ENCODE data around the gene CACNG8. TPM values are rescaled to one million over a fixed set of nuclear protein-coding genes. Genes with fewer than 3 reads are reported as not detected.

CACNG8 gene
- total RNA-seq, 1 experiment from 2014 or later = 17.7 TPM

GRCh38 chr19:53927739-53928138 is 35.0 kb upstream of the CACNG8 start:
- Histone ChIP-seq H3K27ac (ENCODE audit: low read length) (no peak overlapping the region), H3K4me1 (ENCODE audit: control insufficient read depth, insufficient read depth, low read length) (no peaks in the 10 kb centered on the region), H3K9me3 (ENCODE audit: control insufficient read depth, insufficient read depth, low read depth, low read length) (no peaks in the 10 kb centered on the region), H3K4me3 (ENCODE audit: low read depth in 2 of 2, low read length in 2 of 2) (no peak overlapping the region), H3K36me3 (ENCODE audit: control insufficient read depth, insufficient read depth, low read length) (no peaks in the 10 kb centered on the region), H3K27me3 (ENCODE audit: control insufficient read depth, insufficient read depth, low read length) (no peaks in the 10 kb centered on the region)
- ChIA-PET CTCF (no interaction called here), POLR2A (no interaction called here)
- DNase-seq (ENCODE audit: low read depth, low spot score) (no peak), ATAC-seq (peak; percentile 78)
- TF ChIP-seq SIN3A (IDR thresholded peaks at IDR 0.05; ENCODE audit: borderline replicate concordance, insufficient read depth, low read depth, low read length) = no peak
- TF ChIP-seq REST (IDR thresholded peaks at IDR 0.05; ENCODE audit: insufficient read depth in 1 of 2, low read depth in 2 of 2, low read length in 1 of 2) = peak; percentile 95 to 98
- BruUV-seq (replicated peaks) = no TSS peak
- intact Hi-C loops (cut with micrococcal nuclease; ENCODE audit: unreplicated experiment) = no loop called here
- in situ Hi-C loops (cut with HindIII; ENCODE audit: low pct_unique_long_range_greater_than_20kb, low sequenced_read_pairs) = no loop called here

GRCh38 chr19:53936029-53936428 is 26.7 kb upstream of the CACNG8 start:
- no peak for TF ChIP-seq TCF7L2 (IDR thresholded peaks at IDR 0.05; ENCODE audit: low read depth, low read length)
- TF ChIP-seq SIN3A (IDR thresholded peaks at IDR 0.05; ENCODE audit: borderline replicate concordance, insufficient read depth, low read depth, low read length) = no peak
- no peak for TF ChIP-seq CTCF (IDR thresholded peaks at IDR 0.05)
- TF ChIP-seq POLR2AphosphoS5 (IDR thresholded peaks at IDR 0.05; ENCODE audit: low read depth, low read length) = no peak
- no peak for ATAC-seq
- H3K36me3 ChIP-seq (ENCODE audit: control insufficient read depth, insufficient read depth, low read length) = no peaks in the 10 kb centered on the region
- DNase-seq (ENCODE audit: low read depth, low spot score) = no peak
- H3K9me3 ChIP-seq (ENCODE audit: control insufficient read depth, insufficient read depth, low read depth, low read length) = no peaks in the 10 kb centered on the region
- no peak overlapping the region for H3K4me3 ChIP-seq (ENCODE audit: low read depth in 2 of 2, low read length in 2 of 2)
- no peak overlapping the region for H3K27ac ChIP-seq (ENCODE audit: low read length)
- in situ Hi-C loops (cut with HindIII; ENCODE audit: low pct_unique_long_range_greater_than_20kb, low sequenced_read_pairs) = no loop called here
- no peaks in the 10 kb centered on the region for H3K27me3 ChIP-seq (ENCODE audit: control insufficient read depth, insufficient read depth, low read length)
- ChIA-PET POLR2A (interaction anchor here (0.6 to 0.7 kb wide), 3 partner anchors 11 to 95 kb away, joined by 3 to 4 read pairs (median 4); no protein-coding TSS in a partner anchor), CTCF (interaction anchor here (0.6 kb wide), 1 partner anchor 30 kb away, joined by 4 read pairs; no protein-coding TSS in a partner anchor)
- intact Hi-C loops (cut with micrococcal nuclease; ENCODE audit: unreplicated experiment) = no loop called here
- no peaks in the 10 kb centered on the region for H3K4me1 ChIP-seq (ENCODE audit: control insufficient read depth, insufficient read depth, low read length)
- no TSS peak for BruUV-seq (replicated peaks)

GRCh38 chr19:53942001-53942786 is 20.5 kb upstream of the CACNG8 start:
- in situ Hi-C loops (cut with HindIII; ENCODE audit: low pct_unique_long_range_greater_than_20kb, low sequenced_read_pairs) = no loop called here

More at GRCh38 chr19:53942001-53942786, 20.5 kb upstream of the CACNG8 start:
- BruUV-seq (replicated peaks) = no TSS peak
- DNase-seq (ENCODE audit: low read depth, low spot score) = no peak
- ATAC-seq = peak; percentile 46; the same call in 1 of the 2 replicates
- Histone ChIP-seq H3K4me3 (ENCODE audit: low read depth in 2 of 2, low read length in 2 of 2) (no peak overlapping the region), H3K27ac (ENCODE audit: low read length) (no peak overlapping the region), H3K36me3 (ENCODE audit: control insufficient read depth, insufficient read depth, low read length) (no peaks in the 10 kb centered on the region), H3K4me1 (ENCODE audit: control insufficient read depth, insufficient read depth, low read length) (peaks cover 7% of the 10 kb centered on the region; the same call in 1 of the 2 replicates), H3K9me3 (ENCODE audit: control insufficient read depth, insufficient read depth, low read depth, low read length) (no peaks in the 10 kb centered on the region), H3K27me3 (ENCODE audit: control insufficient read depth, insufficient read depth, low read length) (no peaks in the 10 kb centered on the region)
- POLR2A ChIA-PET = interaction anchor here (0.6 kb wide), 2 partner anchors 59 to 75 kb away, joined by 6 to 8 read pairs; partner anchors contain the start of gene MYADM
- CTCF ChIA-PET = interaction anchor here (0.5 to 0.6 kb wide), 2 partner anchors 88 to 196 kb away, joined by 3 to 4 read pairs; no protein-coding TSS in a partner anchor
- TF ChIP-seq TCF7L2 (IDR thresholded peaks at IDR 0.05; ENCODE audit: low read depth, low read length) (no peak), REST (IDR thresholded peaks at IDR 0.05; ENCODE audit: insufficient read depth in 1 of 2, low read depth in 2 of 2, low read length in 1 of 2) (no peak), CTCF (IDR thresholded peaks at IDR 0.05) (no peak; the same call in 1 of the 2 replicates), POLR2AphosphoS5 (IDR thresholded peaks at IDR 0.05; ENCODE audit: low read depth, low read length) (no peak), SIN3A (IDR thresholded peaks at IDR 0.05; ENCODE audit: borderline replicate concordance, insufficient read depth, low read depth, low read length) (no peak)
- intact Hi-C loops (cut with micrococcal nuclease; ENCODE audit: unreplicated experiment) = no loop called here

All from Panc1 (cell line).